Epidermal melanocyte (primary cell): ENCODE data around the gene AIDA.
A peak's percentile ranks its signal among the peaks of the same experiment; 100 is the strongest.
"Not testable (repeated sequence)": the region's sequence is repeated elsewhere in the genome, so short reads cannot be mapped to it uniquely, and the experiment has no call there.

ENCODE experiments used
- DNase-seq: peaks from one replicate; pipeline ENCODE4 v3.0.0; 2011; ENCODE audit warnings: low spot score; ENCODE audit not compliant: insufficient read length

AIDA gene

GRCh38 chr1:222713091-222713961, 1.0 kb upstream of the AIDA start:
- DNase-seq: peak; percentile 84

GRCh38 chr1:222711319-222712252, 705 bp downstream of the AIDA start:
- peak; percentile 54 for DNase-seq

GRCh38 chr1:222709700-222710153, 2.6 kb downstream of the AIDA start:
- DNase-seq: no peak

- no peak for DNase-seq
These were observed 5.5 kb downstream of the AIDA start for GRCh38 chr1:222706815-222707214.

- no peak for DNase-seq
These were observed 8.0 kb downstream of the AIDA start for GRCh38 chr1:222704260-222704659.

GRCh38 chr1:222702210-222702609, 10.1 kb downstream of the AIDA start:
- DNase-seq: no peak

GRCh38 chr1:222697826-222698225, 14.5 kb downstream of the AIDA start:
- DNase-seq: no peak

- no peak for DNase-seq
These were observed 15.1 kb downstream of the AIDA start for GRCh38 chr1:222697203-222697602.

- no peak for DNase-seq
These were observed 15.6 kb downstream of the AIDA start for GRCh38 chr1:222696741-222697140.

- DNase-seq: no peak
These were observed 17.4 kb downstream of the AIDA start for GRCh38 chr1:222694927-222695326.

- DNase-seq: no peak
These were observed 21.3 kb downstream of the AIDA start for GRCh38 chr1:222691016-222691415.

- DNase-seq: no peak
These were observed 32.2 kb downstream of the AIDA start for GRCh38 chr1:222680080-222680479.

GRCh38 chr1:222670110-222670509, 42.2 kb downstream of the AIDA start:
- no peak for DNase-seq

- not testable (repeated sequence) for DNase-seq
These were observed 43.2 kb downstream of the AIDA start for GRCh38 chr1:222669107-222669506.

GRCh38 chr1:222668184-222668583, 44.1 kb downstream of the AIDA start:
- DNase-seq: not testable (repeated sequence)

GRCh38 chr1:222665964-222666363, 46.3 kb downstream of the AIDA start:
- DNase-seq: no peak

GRCh38 chr1:222663431-222663934, 48.8 kb downstream of the AIDA start:
- DNase-seq: no peak

GRCh38 chr1:222657899-222658298, 54.4 kb downstream of the AIDA start:
- no peak for DNase-seq

- no peak for DNase-seq
These were observed 55.7 kb downstream of the AIDA start for GRCh38 chr1:222656391-222657155.

GRCh38 chr1:222654849-222655248, 57.4 kb downstream of the AIDA start:
- no peak for DNase-seq

GRCh38 chr1:222653178-222653827, 59.0 kb downstream of the AIDA start:
- DNase-seq: no peak
